Dermis microvascular lymphatic vessel endothelial cell (primary cell): Measurements from ENCODE around the gene CRYGC. TPM values are rescaled to one million over a fixed set of nuclear protein-coding genes. Genes with fewer than 3 reads are reported as not detected.
A peak's percentile ranks its signal among the peaks of the same experiment; 100 is the strongest.
"Not testable (repeated sequence)": the region's sequence is repeated elsewhere in the genome, so short reads cannot be mapped to it uniquely, and the experiment has no call there.

Experiments used
- DNase-seq, 2 donors: peaks; one replicate each; pipeline versions ENCODE4 v3.0.0 to v3.0.0-alpha.2; 2010; ENCODE audit warnings: low read depth in 2 of 2
- total RNA-seq: library from RNA; depleted of rRNA; stranded (reverse); fragments of >200 nt; gene quantifications from 2 replicates; pipeline ENCODE4 v1.2.1, GENCODE V29; 2014

Gene CRYGC
- total RNA-seq, 1 donor from 2014 or later, result not detected

DNA sequence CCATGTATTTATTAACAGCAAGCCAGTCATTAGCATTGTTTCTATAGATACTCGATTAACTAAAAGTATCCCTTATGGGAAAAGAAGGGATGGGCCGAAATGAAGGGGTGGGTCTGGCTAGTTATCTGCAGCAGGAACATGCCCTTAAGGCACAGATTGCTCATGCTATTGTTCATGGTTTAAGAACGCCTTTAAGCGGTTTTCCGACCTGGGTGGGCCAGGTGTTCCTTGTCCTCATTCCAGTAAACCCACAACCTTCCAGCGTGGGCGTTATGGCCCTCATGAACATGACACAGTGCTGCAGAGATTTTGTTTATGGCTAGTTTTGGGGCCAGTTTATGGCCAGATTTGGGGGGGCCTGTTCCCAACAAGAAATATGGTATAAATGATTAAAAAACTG, 8.7 kb upstream of the CRYGC start:
- not testable (repeated sequence) for DNase-seq

- DNase-seq, result no peak
Measured at GRCh38 chr2:208136716-208137094, 7.1 kb upstream of the CRYGC start.

DNA sequence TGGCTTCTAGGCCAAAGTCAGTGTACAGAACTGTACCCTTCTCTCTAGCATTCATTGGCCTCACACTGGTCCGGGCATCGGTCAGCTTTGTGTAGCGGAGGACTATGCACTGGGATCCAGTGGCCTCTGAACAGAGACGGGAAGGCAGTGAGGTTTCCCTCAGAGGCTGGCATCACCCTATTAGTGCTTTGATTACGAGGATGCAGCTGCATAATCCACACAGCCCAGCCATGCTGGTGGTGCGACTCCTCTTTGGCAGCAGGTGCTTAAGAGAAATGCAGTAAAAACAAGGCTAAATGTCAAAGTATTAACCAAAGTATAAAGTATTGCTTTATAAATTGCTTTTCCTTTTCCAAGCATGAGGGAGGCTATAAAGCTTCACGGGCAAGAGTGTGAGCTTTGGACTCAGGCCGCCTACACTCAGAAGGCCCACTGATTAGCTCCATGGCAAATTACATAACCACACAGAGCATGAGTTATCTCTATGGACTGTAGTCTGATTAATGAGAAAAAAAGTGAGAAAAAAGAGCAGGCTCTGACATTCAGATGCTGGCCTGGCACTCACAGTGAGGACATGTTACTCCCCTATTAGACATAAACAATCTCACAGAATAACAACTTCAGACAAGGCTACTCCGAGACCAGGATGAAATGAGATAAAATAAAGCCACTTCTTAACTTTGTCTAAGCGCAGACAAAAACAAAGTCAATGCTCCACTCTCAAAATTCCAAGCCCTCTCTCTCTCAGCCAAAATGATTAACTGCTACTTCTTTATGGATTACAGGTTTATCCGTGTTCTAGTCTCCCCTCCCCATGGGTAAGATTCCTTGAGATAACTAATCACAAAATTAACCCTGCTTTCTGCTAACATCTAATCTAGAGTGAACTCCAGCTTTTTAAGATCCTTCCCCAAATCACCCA, 6.4 kb upstream of the CRYGC start:
- DNase-seq, result no peak

GRCh38 chr2:208134928-208135586, 5.4 kb upstream of the CRYGC start:
- no peak for DNase-seq

DNA sequence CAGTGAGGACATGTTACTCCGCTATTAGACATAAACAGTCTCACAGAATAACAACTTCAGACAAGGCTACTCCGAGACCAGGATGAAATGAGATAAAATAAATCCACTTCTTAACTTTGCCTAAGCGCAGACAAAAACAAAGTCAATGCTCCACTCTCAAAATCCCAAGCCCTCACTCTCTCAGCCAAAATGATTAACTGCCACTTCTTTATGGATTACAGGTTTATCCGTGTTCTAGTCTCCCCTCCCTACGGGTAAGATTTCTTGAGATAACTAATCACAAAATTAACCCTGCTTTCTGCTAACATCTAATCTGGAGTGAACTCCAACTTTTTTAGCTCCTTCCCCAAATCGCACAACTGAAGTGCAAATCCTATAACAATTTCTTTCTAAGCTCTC, 1.1 kb upstream of the CRYGC start:
- DNase-seq, result no peak

DNA sequence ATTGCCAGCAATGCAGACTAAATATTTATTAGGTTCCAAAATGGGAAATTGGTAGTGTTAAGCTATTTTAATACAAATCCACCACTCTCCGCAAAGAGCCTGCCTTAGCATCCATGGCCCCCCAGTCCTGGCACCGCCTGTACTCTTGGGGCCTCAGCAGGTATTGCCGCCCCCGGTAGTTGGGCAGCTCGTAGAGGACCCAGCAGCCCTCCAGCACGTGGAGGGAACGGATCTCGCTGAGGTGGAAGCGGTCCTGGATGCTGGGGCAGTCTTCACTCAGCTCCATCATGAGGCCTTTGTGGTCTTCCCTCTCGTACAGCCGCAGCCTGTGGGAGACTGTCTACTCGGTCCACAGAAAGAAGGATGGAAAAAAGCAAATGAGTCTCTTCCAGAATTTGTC, 1.5 kb downstream of the CRYGC start:
- DNase-seq, result no peak

DNA sequence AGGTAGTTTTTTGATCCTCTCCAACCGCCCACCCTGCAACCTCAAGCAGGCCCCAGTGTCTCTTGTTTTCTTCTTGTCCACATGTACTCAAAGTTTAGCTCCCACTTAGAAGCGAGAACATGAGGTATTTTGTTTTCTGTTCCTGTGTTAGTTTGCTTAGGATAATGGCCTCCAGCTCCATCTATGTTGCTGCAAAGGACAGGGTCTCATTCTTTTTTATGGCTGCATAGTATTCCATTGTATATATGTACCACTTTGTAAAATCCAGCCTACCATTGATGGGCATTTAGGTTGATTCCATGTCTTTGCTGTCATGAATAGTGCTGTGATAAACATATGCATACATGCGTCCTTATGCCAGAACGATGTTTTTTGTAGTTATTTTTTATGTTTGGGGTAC, 2.5 kb downstream of the CRYGC start:
- no peak for DNase-seq

DNA sequence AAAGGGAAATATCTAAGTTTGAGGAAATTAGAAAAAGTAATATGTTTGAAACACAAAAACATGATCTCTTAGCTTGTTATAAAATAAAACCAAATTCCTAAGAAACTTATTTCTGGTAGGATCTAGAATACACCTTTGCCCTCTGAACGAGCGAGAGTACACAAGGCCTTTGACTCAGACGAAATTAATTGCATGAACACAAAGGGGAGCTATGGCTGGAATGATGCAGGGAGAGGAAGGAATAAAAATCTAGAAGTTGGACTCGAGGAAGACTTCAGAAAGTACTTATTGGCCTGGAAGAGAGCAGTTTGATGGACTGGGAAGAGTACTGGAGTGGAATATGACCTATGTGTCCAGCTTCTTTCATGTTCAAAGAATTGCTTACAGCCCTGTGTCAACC, 4.4 kb downstream of the CRYGC start:
- no peak for DNase-seq

DNA sequence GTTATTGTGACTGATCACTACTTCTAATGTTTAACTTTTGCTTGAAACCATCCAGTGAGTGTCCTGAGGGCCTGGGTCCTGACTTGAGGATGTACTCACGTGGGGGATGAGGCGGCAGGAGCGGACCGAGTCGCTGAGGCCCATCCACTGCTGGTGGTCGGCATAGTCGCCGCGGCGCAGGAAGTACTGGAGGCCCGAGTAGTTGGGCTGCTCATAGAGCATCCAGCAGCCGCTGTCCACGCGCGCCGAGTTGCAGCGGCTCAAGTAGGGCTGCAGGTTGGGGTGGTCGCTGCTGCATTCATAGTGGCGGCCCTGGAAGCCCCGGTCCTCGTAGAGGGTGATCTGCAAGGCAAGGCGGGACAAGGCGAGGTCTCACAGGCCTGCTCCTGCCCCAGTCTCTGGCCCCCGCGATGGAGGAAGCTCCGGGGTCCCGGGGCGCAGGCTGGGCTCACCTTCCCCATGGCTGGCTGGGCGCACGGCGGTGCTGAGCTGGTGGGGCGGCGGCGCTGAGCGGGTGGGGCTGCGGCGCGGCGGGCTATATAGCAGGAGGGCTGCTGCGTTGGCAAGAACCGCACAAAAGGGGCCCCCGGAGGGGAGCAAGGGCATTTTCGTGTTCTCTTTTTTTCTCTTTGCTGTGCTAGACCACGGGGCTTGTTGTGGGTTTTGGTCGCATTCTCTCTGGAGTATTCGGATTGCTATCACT, 5.5 kb downstream of the CRYGC start, which contains the start of gene CRYGD:
Gene CRYGD, minus strand, starts transcription at position 512 of the 703 bp plus-strand sequence. Its CDS starts 51 bp downstream, at position 461.
- not testable (repeated sequence) for DNase-seq

GRCh38 chr2:208122248-208122647, 7.4 kb downstream of the CRYGC start:
- DNase-seq, result no peak

GRCh38 chr2:208118918-208119317, 10.7 kb downstream of the CRYGC start:
- no peak for DNase-seq

DNA sequence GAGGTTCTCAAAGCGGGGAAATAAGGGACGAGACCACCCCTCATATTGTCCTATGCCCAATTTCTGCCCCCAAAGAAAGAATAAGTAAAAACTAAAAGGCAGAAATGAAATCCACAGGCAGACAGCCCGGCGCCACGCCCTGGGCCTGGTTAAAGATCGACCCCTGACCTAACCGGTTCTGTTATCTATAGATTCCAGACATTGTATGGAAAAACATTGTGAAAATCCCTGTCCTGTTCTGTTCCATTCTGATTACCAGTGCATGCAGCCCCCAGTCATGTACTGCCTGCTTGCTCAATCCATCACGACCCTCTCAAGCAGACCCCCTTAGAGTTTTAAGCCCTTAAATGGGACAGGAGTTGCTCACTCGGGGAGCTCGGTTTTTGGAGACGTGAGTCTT, 12.2 kb downstream of the CRYGC start:
- not testable (repeated sequence) for DNase-seq

GRCh38 chr2:208112969-208113368, 16.7 kb downstream of the CRYGC start:
- no peak for DNase-seq

DNA sequence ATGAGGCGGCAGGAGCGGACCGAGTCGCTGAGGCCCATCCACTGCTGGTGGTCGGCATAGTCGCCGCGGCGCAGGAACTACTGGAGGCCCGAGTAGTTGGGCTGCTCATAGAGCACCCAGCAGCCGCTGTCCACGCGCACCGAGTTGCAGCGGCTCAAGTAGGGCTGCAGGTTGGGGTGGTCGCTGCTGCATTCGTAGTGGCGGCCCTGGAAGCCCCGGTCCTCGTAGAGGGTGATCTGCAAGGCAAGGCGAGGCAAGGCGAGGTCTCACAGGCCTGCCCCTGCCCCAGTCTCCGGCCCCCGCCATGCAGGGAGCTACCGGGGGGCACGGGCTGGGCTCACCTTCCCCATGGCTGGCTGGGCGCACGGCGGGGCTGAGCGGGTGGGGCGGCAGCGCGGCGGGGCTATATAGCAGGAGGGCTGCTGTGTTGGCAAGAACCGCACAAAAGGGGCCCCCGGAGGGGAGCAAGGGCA, 17.3 kb downstream of the CRYGC start:
- not testable (repeated sequence) for DNase-seq

GRCh38 chr2:208103616-208104015, 26.0 kb downstream of the CRYGC start:
- DNase-seq, result no peak

GRCh38 chr2:208101716-208102631, 27.7 kb downstream of the CRYGC start:
- peak; percentile 20 to 27 for DNase-seq

DNA sequence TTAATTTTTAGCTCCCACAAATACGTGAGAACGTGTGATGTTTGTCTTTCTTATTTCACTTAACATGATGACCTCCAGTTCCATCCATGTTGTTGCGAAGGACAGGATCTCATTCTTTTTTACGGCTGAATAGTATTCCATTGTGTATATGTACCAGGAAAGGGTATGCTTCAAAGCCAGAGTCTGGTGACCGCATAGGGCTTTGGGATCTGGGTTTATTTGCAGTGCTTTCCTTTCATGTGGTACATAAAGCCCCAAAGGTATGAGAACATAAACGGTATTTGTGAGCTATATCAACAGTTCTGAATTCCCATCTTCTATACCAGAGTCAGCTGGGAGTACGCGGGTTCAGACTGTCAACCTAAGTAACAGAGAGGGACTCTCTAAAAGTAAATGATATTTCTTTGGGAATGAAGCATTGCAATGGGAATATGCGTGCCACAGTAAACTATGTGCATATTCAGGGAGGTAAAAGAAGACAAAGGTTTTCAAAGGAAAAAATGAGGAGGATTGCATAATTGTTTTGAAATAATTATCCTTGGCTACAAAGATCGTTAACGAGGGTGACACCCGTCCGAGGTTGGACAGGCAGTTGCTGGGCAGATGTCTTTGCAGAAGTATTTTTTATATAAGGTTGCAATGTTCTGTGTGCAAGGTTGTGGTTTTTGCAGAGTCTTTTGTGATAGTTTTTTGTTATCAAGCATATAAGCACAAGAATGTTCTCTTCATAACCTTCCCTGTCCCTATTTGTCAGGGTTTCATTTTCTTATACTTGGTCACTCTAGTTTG, 29.8 kb downstream of the CRYGC start:
- DNase-seq, result no peak

GRCh38 chr2:208098701-208099100, 30.9 kb downstream of the CRYGC start:
- not testable (repeated sequence) for DNase-seq

- no peak for DNase-seq
Measured at GRCh38 chr2:208098267-208098666, 31.4 kb downstream of the CRYGC start.

DNA sequence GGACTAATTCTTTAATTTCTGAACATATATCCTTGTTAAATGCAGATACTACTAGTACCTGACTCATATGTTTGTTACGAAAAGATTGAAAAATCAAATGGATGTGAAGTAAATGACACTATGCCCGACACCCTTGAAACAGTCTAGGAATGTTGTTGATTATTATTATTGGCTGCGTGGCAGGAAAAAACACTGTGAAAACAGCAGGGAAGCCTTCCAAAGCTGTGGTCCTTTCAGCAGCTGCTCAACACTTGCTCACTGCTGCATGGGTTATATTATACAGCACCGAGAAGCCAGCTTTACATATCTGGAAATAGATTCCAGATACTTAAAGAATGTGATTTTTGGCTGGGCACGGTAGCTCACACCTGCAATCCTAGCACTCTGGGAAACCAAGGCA, 31.8 kb downstream of the CRYGC start:
- DNase-seq, result peak in 1 of 2 donors; percentile 58
